HepG2 (cell line): Measurements from ENCODE around the gene IVD. TPM values are rescaled to one million over a fixed set of nuclear protein-coding genes. Genes with fewer than 3 reads are reported as not detected.

Experiments used
- CBFB ChIP-seq: sonication (generic); formaldehyde crosslinking; IDR thresholded peaks from 2 replicates; pipeline ENCODE4 v1.4.0; 2020; ENCODE audit warnings: missing genetic modification reagents
- CC2D1A ChIP-seq: sonication (generic); formaldehyde crosslinking; IDR thresholded peaks from 2 replicates; pipeline ENCODE4 v1.8.1; 2023; ENCODE audit warnings: mild to moderate bottlenecking, missing genetic modification reagents
- FOSL2 ChIP-seq: sonication (generic); formaldehyde crosslinking; IDR thresholded peaks from 2 replicates; pipeline ENCODE4 v1.4.0; 2020; ENCODE audit warnings: missing genetic modification reagents
- GFI1 ChIP-seq: sonication (generic); formaldehyde crosslinking; IDR thresholded peaks from 2 replicates; pipeline ENCODE4 v1.5.0; 2020; ENCODE audit warnings: missing genetic modification reagents, mild to moderate bottlenecking, borderline replicate concordance
- KAT8 ChIP-seq: IDR thresholded peaks from 2 replicates; pipeline ENCODE4 v1.6.1; 2016; ENCODE audit warnings: missing genetic modification reagents, missing compliant biosample characterization
- KLF12 ChIP-seq: sonication (generic); formaldehyde crosslinking; IDR thresholded peaks from 2 replicates; pipeline ENCODE4 v1.4.0; 2020; ENCODE audit warnings: missing genetic modification reagents, borderline replicate concordance
- NR1H2 ChIP-seq: sonication (generic); formaldehyde crosslinking; IDR thresholded peaks from 2 replicates; pipeline ENCODE4 v1.8.1; 2022; ENCODE audit warnings: low read depth, missing genetic modification reagents, borderline replicate concordance
- PHF21A ChIP-seq: sonication (generic); formaldehyde crosslinking; IDR thresholded peaks from 2 replicates; pipeline ENCODE4 v1.5.0; 2020; ENCODE audit warnings: mild to moderate bottlenecking, missing genetic modification reagents
- SALL1 ChIP-seq: sonication (generic); formaldehyde crosslinking; IDR thresholded peaks from 2 replicates; pipeline ENCODE4 v1.8.0; 2022; ENCODE audit warnings: mild to moderate bottlenecking, missing genetic modification reagents
- SMYD3 ChIP-seq: sonication (generic); formaldehyde crosslinking; IDR thresholded peaks from 2 replicates; pipeline ENCODE4 v1.8.1; 2023; ENCODE audit warnings: mild to moderate bottlenecking, missing genetic modification reagents
- TAF1 ChIP-seq: sonication (generic); formaldehyde crosslinking; IDR thresholded peaks from 2 replicates; pipeline ENCODE4 v1.4.0; 2020; ENCODE audit warnings: missing genetic modification reagents
- ZC3H4 ChIP-seq: sonication (generic); formaldehyde crosslinking; IDR thresholded peaks from 2 replicates; pipeline ENCODE4 v1.4.0; 2020; ENCODE audit warnings: missing genetic modification reagents, borderline replicate concordance
- ZNF432 ChIP-seq: sonication (generic); formaldehyde crosslinking; IDR thresholded peaks from 2 replicates; pipeline ENCODE4 v1.5.0; 2020; ENCODE audit warnings: missing genetic modification reagents, mild to moderate bottlenecking, borderline replicate concordance
- ZNF556 ChIP-seq: sonication (generic); formaldehyde crosslinking; IDR thresholded peaks from 2 replicates; pipeline ENCODE4 v1.4.0; 2020; ENCODE audit warnings: mild to moderate bottlenecking, missing genetic modification reagents, borderline replicate concordance
- ZNF598 ChIP-seq: sonication (generic); formaldehyde crosslinking; IDR thresholded peaks from 2 replicates; pipeline ENCODE4 v1.5.1; 2020; ENCODE audit warnings: mild to moderate bottlenecking, missing genetic modification reagents, borderline replicate concordance
- ZNF7 ChIP-seq: IDR thresholded peaks from 2 replicates; pipeline ENCODE4 v1.6.1; 2016; ENCODE audit warnings: missing biosample characterization, missing genetic modification reagents
- polyA plus RNA-seq, 8 experiments: library from polyadenylated mRNA; depleted of rRNA in 3 of 8; stranded (reverse) in 7 of 8; unstranded in 1 of 8; fragments of >200 nt; fragmentation: Illumina TruSeq in 4 of 8; extraction: Trizol in 4 of 8; gene quantifications; 2 replicates each; pipeline versions ENCODE4 v1.2.1 to v1.2.3, GENCODE V29; 2011 to 2016; ENCODE audit warnings: low read depth in 4 of 8, missing spikeins in 1 of 8, mixed read lengths in 1 of 8; ENCODE audit not compliant: insufficient read depth in 1 of 8
- total RNA-seq, 5 experiments: library from RNA; depleted of rRNA; stranded (reverse); fragments of >200 nt; fragmentation: Illumina TruSeq; extraction: Trizol; gene quantifications; 2 replicates each; pipeline ENCODE4 v1.2.3, GENCODE V29; 2016; ENCODE audit warnings: low read depth in 1 of 5
- TF ChIP-seq, protein P1 (sequence below): sonication (generic); formaldehyde crosslinking; IDR thresholded peaks from 2 replicates; pipeline ENCODE4 v1.9.0; 2022; ENCODE audit warnings: missing genetic modification reagents, mild to moderate bottlenecking, borderline replicate concordance
- TF ChIP-seq, protein P2 (sequence below): sonication (generic); formaldehyde crosslinking; IDR thresholded peaks from 2 replicates; pipeline ENCODE4 v1.4.0; 2020; ENCODE audit warnings: missing genetic modification reagents
- TF ChIP-seq, protein P3 (sequence below): sonication (generic); formaldehyde crosslinking; IDR thresholded peaks from 2 replicates; pipeline ENCODE4 v1.5.0; 2020; ENCODE audit warnings: missing genetic modification reagents
- TF ChIP-seq, protein P4 (sequence below): sonication (generic); formaldehyde crosslinking; IDR thresholded peaks from 2 replicates; pipeline ENCODE4 v1.4.0; 2020; ENCODE audit warnings: mild to moderate bottlenecking, missing genetic modification reagents

Gene IVD
- total and polyA plus RNA-seq, 2 of the 13 experiments (the other 11 are each of a cell fraction or from before 2014, with no cell fraction given): 48.0 to 53.9 TPM

DNA sequence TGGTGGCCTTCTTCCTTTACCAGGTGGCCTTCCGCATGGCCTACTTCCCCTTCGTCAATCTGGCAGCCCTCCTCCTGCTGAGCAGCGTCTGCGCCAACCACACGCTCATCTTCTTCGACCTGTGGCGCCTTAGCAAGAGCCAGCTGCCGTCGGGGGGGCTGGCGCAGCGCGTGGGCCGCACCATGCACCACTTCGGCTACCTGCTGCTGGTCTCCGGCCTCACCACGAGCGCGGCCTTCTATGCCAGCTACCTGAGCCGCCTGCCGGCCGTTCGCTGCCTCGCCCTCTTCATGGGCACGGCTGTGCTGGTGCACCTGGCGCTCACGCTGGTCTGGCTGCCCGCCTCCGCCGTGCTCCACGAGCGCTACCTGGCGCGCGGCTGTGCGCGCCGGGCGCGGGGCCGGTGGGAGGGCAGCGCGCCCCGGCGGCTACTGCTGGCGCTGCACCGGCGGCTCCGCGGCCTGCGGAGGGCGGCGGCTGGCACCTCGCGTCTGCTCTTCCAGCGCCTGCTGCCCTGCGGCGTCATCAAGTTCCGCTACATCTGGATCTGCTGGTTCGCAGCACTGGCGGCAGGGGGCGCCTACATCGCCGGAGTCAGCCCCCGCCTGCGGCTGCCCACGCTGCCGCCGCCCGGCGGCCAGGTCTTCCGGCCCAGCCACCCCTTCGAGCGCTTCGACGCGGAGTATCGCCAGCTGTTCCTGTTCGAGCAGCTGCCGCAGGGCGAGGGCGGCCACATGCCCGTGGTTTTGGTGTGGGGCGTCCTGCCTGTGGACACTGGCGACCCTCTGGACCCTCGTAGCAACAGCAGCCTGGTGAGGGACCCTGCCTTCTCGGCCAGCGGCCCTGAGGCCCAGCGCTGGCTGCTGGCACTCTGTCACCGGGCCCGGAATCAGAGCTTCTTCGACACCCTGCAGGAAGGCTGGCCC is 37.6 kb upstream of the IVD start (continued):
- TF ChIP-seq FOSL2 (CRISPR knock-in tag) (peak; percentile 44), KLF12 (peak; percentile 95), ZNF598 (0 out of 2 replicates have a peak, but pooled peaks have one; percentile 50), TAF1 (peak; percentile 34; the same call in 1 of the 2 replicates), NR1H2 (CRISPR knock-in tag) (peak; percentile 87; the same call in 1 of the 2 replicates), ZNF7 (CRISPR knock-in tag) (peak; percentile 51; the same call in 1 of the 2 replicates), PHF21A (CRISPR knock-in tag) (no peak), CC2D1A (CRISPR knock-in tag) (0 out of 2 replicates have a peak, but pooled peaks have one; percentile 30), SMYD3 (0 out of 2 replicates have a peak, but pooled peaks have one; percentile 68), SALL1 (CRISPR knock-in tag) (peak; percentile 96), ZNF556 (CRISPR knock-in tag) (peak; percentile 83; the same call in 1 of the 2 replicates), GFI1 (CRISPR knock-in tag) (peak; percentile 74; the same call in 1 of the 2 replicates), KAT8 (peak; percentile 83), ZNF432 (CRISPR knock-in tag) (no peak), ZC3H4 (no peak), CBFB (CRISPR knock-in tag) (peak; percentile 70)
- TF ChIP-seq, protein P1, sequence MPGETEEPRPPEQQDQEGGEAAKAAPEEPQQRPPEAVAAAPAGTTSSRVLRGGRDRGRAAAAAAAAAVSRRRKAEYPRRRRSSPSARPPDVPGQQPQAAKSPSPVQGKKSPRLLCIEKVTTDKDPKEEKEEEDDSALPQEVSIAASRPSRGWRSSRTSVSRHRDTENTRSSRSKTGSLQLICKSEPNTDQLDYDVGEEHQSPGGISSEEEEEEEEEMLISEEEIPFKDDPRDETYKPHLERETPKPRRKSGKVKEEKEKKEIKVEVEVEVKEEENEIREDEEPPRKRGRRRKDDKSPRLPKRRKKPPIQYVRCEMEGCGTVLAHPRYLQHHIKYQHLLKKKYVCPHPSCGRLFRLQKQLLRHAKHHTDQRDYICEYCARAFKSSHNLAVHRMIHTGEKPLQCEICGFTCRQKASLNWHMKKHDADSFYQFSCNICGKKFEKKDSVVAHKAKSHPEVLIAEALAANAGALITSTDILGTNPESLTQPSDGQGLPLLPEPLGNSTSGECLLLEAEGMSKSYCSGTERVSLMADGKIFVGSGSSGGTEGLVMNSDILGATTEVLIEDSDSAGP (CRISPR knock-in tag): peak; percentile 79; the same call in 1 of the 2 replicates
- TF ChIP-seq, protein P2, sequence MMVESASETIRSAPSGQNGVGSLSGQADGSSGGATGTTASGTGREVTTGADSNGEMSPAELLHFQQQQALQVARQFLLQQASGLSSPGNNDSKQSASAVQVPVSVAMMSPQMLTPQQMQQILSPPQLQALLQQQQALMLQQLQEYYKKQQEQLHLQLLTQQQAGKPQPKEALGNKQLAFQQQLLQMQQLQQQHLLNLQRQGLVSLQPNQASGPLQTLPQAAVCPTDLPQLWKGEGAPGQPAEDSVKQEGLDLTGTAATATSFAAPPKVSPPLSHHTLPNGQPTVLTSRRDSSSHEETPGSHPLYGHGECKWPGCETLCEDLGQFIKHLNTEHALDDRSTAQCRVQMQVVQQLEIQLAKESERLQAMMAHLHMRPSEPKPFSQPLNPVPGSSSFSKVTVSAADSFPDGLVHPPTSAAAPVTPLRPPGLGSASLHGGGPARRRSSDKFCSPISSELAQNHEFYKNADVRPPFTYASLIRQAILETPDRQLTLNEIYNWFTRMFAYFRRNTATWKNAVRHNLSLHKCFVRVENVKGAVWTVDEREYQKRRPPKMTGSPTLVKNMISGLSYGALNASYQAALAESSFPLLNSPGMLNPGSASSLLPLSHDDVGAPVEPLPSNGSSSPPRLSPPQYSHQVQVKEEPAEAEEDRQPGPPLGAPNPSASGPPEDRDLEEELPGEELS: peak; percentile 57; the same call in 1 of the 2 replicates
- TF ChIP-seq, protein P3, sequence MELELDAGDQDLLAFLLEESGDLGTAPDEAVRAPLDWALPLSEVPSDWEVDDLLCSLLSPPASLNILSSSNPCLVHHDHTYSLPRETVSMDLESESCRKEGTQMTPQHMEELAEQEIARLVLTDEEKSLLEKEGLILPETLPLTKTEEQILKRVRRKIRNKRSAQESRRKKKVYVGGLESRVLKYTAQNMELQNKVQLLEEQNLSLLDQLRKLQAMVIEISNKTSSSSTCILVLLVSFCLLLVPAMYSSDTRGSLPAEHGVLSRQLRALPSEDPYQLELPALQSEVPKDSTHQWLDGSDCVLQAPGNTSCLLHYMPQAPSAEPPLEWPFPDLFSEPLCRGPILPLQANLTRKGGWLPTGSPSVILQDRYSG (CRISPR knock-in tag): peak; percentile 99
- TF ChIP-seq, protein P4, sequence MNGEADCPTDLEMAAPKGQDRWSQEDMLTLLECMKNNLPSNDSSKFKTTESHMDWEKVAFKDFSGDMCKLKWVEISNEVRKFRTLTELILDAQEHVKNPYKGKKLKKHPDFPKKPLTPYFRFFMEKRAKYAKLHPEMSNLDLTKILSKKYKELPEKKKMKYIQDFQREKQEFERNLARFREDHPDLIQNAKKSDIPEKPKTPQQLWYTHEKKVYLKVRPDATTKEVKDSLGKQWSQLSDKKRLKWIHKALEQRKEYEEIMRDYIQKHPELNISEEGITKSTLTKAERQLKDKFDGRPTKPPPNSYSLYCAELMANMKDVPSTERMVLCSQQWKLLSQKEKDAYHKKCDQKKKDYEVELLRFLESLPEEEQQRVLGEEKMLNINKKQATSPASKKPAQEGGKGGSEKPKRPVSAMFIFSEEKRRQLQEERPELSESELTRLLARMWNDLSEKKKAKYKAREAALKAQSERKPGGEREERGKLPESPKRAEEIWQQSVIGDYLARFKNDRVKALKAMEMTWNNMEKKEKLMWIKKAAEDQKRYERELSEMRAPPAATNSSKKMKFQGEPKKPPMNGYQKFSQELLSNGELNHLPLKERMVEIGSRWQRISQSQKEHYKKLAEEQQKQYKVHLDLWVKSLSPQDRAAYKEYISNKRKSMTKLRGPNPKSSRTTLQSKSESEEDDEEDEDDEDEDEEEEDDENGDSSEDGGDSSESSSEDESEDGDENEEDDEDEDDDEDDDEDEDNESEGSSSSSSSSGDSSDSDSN: peak; percentile 89
